NCI-H1105 treated with DMSO at 0.1 percent for 48 hours (cell line): ENCODE measurements around the gene ADRA2C.
A peak's percentile ranks its signal among the peaks of the same experiment; 100 is the strongest.

Source experiments
- DNase-seq: peaks from one replicate; lab custom pipeline; 2025; lab: John Stamatoyannopoulos, UW

The ADRA2C gene

DNA sequence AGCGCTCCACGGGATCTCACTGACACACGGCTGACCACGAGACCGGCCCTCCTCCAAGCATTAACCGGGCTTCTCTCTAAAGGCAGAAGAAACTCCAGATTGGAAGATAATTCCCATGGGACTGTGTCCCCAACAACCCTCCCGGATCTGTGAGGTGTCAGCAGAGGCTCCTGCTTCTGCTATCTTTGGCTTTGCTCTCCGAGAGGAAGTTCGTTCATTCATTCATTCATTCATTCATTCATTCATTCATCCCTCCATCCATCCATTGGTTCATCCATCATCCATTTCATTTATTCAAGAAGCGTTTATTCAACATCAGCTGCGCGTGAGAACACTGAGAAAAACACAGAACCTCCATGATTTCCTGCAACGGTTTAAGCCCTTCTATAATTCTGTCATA is 11.5 kb downstream of the ADRA2C start:
- no peak for DNase-seq

GRCh38 chr4:3779509-3779908 is 13.3 kb downstream of the ADRA2C start:
- DNase-seq: no peak

DNA sequence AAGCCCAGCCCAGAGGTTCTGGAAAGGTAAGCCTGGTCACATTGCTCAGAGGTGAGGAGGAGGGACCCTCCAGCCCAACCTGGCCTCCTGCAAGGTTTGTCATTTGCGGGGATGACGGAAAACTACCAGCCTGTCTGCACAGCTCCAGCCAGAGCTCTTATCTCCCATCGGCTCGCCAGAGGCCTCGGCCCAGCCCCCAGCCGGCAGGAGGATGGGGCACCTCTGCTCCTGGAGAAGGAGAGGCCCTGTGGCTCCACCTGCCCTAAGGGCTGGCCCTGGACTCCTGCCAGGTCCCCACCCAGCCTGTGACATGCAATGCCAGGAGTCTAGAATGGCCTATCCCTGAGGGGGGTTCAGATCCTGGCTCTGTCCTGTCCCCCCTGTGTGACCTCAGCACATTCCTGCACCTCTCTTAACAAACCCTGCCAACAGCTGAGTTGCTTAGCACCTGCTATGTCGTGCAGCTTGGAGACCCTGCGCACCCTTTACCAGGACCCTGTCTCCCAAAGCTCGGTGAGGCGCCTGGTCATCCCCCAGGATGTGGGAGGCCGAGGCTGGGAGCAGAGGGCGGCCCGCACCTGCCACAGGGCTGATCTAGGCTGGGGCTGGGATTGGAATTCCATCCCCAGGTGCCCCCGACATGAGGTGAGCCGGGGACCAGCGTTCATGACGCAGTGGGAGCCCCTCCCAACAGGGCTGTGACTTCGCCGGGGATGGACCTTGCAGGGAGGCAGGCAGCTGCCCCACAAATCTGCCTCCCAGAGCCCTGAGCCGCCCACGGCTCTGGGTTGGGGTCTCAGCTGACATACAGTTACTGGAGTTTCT is 14.4 kb downstream of the ADRA2C start:
- peak; percentile 54 for DNase-seq

DNA sequence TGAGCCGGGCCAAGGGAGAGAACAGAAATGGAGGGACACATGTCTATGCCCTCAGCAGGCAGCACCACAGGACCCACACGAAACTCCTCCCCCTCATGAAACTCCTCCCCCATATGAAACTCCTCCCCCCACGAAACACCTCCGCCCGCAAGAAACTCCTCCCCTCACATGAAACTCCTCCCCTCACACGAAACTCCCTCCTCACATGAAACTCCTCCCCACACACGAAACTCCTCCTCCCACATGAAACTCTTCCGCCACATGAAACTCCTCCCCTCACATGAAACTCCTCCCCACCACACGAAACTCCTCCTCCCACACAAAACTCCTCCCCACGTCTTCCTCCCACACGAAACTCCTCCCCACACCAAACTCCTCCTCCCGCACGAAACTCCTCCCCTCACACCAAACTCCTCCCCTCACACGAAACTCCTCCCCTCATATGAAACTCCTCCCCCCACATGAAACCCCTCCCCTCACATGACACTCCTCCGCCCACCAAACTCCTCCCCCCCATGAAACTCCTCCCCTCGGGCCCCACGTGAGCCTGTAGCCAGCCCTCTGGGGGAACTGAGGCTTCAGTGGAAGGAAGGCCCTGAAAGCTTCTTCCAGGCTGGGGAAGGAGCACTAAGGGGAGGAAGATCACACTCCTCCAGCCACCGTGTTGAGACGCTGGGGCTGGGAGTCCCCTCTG is 15.2 kb downstream of the ADRA2C start:
- no peak for DNase-seq

- no peak for DNase-seq
These were observed 16.1 kb downstream of the ADRA2C start for GRCh38 chr4:3781997-3782930.

- no peak for DNase-seq
These were observed 17.6 kb downstream of the ADRA2C start for GRCh38 chr4:3783693-3784306.

- DNase-seq: peak; percentile 67
These were observed 18.5 kb downstream of the ADRA2C start for GRCh38 chr4:3784454-3785291.

DNA sequence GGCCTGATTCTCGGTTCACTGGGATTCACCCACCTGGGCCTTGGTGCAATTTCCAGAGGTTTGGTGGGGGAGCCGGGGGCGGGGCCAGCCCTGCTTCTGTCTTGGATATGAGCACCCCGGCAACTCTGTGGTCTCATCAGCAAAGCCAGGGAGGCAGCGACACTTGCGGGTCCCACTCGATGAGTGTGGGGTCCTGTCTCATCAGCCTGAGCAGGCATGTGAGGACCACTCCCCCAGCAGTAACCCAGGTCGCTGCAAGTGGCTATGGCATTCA is 19.0 kb downstream of the ADRA2C start:
- DNase-seq: no peak

DNA sequence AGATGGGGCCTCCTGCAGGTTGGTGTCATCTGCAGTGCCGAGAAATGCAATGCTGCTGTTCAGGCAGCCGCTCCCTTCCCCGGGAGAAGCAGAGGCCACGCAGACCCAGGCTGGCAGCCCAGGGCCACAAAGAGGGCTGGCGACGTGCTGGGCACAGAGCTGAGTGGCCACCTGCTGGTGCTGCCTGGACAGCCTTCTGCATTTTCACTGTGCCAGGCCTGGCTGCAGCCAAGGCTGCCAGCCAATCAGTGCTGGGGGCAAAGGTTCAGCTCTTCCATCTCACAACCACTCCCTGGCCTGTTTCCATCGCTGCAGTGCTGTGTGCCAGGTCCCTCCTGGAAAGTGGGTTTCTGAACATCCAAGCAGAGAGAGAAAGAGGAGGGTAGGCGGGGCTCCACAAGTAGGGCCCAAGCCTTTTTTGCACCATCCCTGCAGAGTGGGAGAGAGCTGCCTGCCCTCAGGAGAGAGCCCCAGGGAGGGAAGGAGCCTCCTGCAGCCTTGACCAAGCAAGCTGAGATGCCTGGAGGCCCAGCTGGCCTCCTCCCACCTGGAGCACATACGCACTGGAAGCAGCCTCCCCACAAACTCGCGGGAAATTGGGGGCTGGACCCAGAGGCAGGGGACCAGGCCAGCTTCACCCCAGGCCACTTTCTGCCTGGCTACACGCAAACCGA is 20.1 kb downstream of the ADRA2C start:
- DNase-seq: no peak

- DNase-seq: no peak
These were observed 21.5 kb downstream of the ADRA2C start for GRCh38 chr4:3787489-3788365.

GRCh38 chr4:3788366-3788660 is 22.1 kb downstream of the ADRA2C start:
- no peak for DNase-seq

DNA sequence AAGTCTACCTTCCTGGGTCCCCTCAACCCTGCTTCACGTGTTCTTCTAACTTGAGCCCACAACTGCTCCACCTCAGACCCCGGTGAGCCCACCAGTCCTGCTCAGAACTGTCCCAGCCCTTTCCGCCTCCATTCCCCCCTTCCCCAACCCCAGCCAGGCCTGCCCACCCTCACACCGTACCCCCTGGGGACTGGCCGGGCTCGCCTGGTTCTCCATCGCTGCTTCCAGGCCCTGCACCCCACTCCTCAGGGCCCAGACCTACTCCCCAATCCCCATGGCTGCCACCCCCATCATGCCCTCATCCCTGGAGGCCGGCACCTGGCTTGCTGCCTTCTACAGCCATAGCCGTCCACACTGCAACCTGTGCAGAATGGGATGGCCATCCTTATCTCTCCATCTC is 23.4 kb downstream of the ADRA2C start:
- no peak for DNase-seq

- DNase-seq: no peak
These were observed 23.9 kb downstream of the ADRA2C start for GRCh38 chr4:3790006-3790561.

- DNase-seq: no peak
These were observed 25.1 kb downstream of the ADRA2C start for GRCh38 chr4:3791256-3791655.

DNA sequence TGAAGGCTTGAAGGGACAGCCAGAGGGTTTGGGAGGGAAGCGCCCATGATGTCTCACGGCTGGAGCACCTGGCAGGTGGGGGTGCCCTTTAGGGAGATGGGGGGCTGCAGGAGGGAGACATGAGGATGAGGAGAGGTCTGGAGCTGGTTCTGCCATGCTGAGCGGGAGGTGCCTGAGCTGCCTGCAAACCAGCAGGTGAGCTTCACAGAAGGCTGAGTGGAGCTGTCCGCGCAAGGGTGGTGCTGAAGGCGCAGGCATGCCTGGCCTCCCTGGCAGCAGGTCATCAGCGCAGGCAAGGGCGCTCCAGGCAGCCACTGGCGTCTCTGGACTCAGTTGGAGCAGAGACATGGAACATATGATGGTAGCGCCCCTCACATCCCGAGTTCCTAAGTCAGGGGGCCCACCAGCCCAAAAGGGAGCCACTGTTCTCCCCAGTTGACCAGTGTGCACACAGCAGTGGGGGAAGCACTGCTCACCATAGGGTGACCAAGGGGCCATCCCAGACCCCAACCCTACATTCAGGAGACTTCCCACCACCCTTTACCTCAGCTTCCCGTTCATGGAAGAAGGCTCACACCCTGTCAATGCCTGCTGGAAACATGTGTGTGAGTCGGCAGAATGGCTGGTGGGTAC is 25.8 kb downstream of the ADRA2C start:
- no peak for DNase-seq

GRCh38 chr4:3792813-3793212 is 26.6 kb downstream of the ADRA2C start:
- DNase-seq: no peak

DNA sequence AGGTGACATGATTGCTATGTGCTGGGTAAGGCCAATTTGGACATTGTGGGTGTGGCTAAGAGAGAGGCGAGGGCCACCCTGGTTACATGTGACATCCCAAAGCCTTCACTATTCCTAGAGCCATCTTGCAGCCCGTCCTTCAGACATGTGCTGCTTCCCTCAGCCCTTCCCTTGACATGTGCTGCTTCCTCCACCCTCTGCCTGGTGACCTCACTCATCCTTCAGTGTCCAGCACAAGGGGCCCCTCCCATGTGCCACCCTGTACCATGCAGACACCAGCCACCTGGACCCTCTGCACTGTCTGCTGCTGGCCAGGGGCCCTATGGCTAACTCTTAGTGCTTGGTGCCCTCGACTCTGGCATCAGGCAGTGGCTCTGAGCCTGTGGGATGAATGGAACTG is 27.4 kb downstream of the ADRA2C start:
- DNase-seq: no peak

DNA sequence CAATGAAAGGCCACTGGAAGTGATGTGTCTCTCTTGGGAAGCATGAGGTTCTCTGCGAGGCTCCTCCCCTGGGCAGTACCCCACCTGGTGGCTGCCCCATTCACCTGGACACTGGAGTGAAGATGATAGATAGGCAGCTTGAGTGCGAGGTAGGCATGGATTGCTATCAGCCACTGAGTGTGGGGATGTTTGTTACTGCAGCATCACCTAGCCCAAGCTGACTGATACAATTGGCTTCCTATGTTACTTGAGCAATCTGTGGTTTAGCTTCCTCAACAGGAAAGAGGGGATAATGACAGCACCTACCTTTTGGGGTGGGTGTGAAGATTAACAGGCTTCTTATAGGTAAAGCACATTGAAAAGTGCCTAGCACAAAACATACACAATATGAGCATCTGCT is 30.8 kb downstream of the ADRA2C start:
- DNase-seq: no peak
